ENCODE results near the gene PSMA2.

DNA sequence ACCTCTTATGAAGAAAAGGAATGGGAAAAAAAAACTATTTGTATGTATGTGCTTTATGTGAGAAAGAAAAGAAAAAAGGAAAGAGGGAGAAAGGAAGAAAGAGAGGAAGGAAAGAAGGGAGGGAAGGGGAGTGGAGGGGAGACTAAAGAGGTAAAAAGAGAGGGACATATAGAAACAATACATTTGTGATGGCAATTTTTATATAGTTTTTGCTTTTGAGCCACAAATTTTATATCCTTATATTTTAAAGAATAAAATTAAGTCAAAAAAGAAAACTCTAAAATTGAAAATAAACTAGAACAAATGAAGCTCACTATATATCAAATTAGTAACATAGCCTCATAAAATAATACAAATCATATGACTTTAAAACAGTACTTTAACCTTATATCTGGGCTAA lies 31.1 kb downstream of the PSMA2 start:
- TF ChIP-seq, protein P1, sequence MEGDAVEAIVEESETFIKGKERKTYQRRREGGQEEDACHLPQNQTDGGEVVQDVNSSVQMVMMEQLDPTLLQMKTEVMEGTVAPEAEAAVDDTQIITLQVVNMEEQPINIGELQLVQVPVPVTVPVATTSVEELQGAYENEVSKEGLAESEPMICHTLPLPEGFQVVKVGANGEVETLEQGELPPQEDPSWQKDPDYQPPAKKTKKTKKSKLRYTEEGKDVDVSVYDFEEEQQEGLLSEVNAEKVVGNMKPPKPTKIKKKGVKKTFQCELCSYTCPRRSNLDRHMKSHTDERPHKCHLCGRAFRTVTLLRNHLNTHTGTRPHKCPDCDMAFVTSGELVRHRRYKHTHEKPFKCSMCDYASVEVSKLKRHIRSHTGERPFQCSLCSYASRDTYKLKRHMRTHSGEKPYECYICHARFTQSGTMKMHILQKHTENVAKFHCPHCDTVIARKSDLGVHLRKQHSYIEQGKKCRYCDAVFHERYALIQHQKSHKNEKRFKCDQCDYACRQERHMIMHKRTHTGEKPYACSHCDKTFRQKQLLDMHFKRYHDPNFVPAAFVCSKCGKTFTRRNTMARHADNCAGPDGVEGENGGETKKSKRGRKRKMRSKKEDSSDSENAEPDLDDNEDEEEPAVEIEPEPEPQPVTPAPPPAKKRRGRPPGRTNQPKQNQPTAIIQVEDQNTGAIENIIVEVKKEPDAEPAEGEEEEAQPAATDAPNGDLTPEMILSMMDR (IDR thresholded peaks at IDR 0.05), result no peak
- TF ChIP-seq EP300 (IDR thresholded peaks at IDR 0.05) (no peak), POLR2A (IDR thresholded peaks at IDR 0.05) (no peak)
